HCT116 (cell line): ENCODE results near the gene AP2A1. TPM values are rescaled to one million over a fixed set of nuclear protein-coding genes. Genes with fewer than 3 reads are reported as not detected.

Experiments used
- ATAC-seq: fragments of 200-7000 bp; cut with Tn5 transposase; 2 replicates; pipeline ENCODE4 v1.9.1; 2020; ENCODE audit warnings: mild to moderate bottlenecking, moderate library complexity
- BruUV-seq: library from RNA; stranded (reverse); fragments of 400-500 nt; replicated peaks from 2 replicates; lab custom pipeline; 2021; lab: Mats Ljungman, UMichigan
- CTCF ChIA-PET: fragments of 300-600 bp; sonication (Branson Sonifier 250); formaldehyde crosslinking; loops from one replicate; lab custom pipeline; 2021; ENCODE audit warnings: antibody characterized with exemption; lab: Charles Lee
- POLR2A ChIA-PET: fragments of 300-600, 350-600 bp; sonication (Branson Sonifier 250); formaldehyde crosslinking; loops from one replicate; lab custom pipeline; 2021; ENCODE audit warnings: antibody characterized with exemption; lab: Charles Lee
- RAD21 ChIA-PET, 2 experiments: fragments of 300-600 bp; sonication (Branson Sonifier 250); formaldehyde crosslinking; loops; one replicate each; lab custom pipeline; 2023; ENCODE audit warnings: low total read pairs in 2 of 2; ENCODE audit not compliant: uncharacterized antibody in 2 of 2, unreplicated experiment in 2 of 2, low non-redundant PET in 1 of 2; lab: Charles Lee
- DNase-seq: peaks from one replicate; pipeline ENCODE4 v3.0.0-alpha.2; 2010; ENCODE audit warnings: low read depth, low spot score
- H2AFZ ChIP-seq: fragments of 200-600 bp; shearing (Covaris generic), sonication (generic); 2 replicates; pipeline ENCODE4 v1.6.1; 2017; ENCODE audit warnings: low read depth, mixed run types, mixed read lengths, antibody characterized with exemption, low read length; ENCODE audit not compliant: poor library complexity, severe bottlenecking
- H3K27ac ChIP-seq: 2 replicates; pipeline ENCODE4 v1.5.1; 2012; ENCODE audit warnings: low read depth, low read length
- H3K27me3 ChIP-seq: fragments of 200-600 bp; sonication (generic); 2 replicates; pipeline ENCODE4 v1.6.1; 2016; ENCODE audit warnings: mixed run types, low read length, mixed read lengths; ENCODE audit not compliant: insufficient read depth
- H3K36me3 ChIP-seq, 2 experiments: fragments of 200-500 bp in 1 of 2; fragments of 200-600 bp in 1 of 2; sonication (Bioruptor generic) in 1 of 2; sonication (generic) in 1 of 2; 2 replicates each; pipeline versions ENCODE4 v1.5.1 to v1.6.1; 2014 to 2016; ENCODE audit warnings: low read length in 2 of 2, inconsistent platforms in 1 of 2, mixed read lengths in 1 of 2, mixed run types in 1 of 2; ENCODE audit not compliant: insufficient read depth in 2 of 2, control insufficient read depth in 1 of 2
- H3K4me1 ChIP-seq, 2 experiments: fragments of 200-600 bp in 1 of 2; sonication (generic) in 1 of 2; 2 replicates each; pipeline versions ENCODE4 v1.5.1 to v1.6.1; 2012 to 2017; ENCODE audit warnings: low read length in 2 of 2, inconsistent platforms in 1 of 2, mild to moderate bottlenecking in 1 of 2, mixed read lengths in 1 of 2, mixed run types in 1 of 2, moderate library complexity in 1 of 2; ENCODE audit not compliant: insufficient read depth in 2 of 2, control insufficient read depth in 1 of 2
- H3K4me2 ChIP-seq: fragments of 200-600 bp; sonication (generic); 2 replicates; pipeline ENCODE4 v1.6.1; 2017; ENCODE audit warnings: mixed run types, low read length, mixed read lengths
- H3K4me3 ChIP-seq, 2 experiments: fragments of 200-600 bp in 1 of 2; sonication (generic) in 1 of 2; replicated peaks in 1 of 2; 2 replicates each; pipeline ENCODE4 v1.5.1; 2011 to 2016; ENCODE audit warnings: low read length in 2 of 2, control low read depth in 1 of 2, low read depth in 1 of 2, mild to moderate bottlenecking in 1 of 2, mixed read lengths in 1 of 2, mixed run types in 1 of 2
- H3K79me2 ChIP-seq: fragments of 200-600 bp; sonication (generic); 2 replicates; pipeline ENCODE4 v1.6.1; 2017; ENCODE audit warnings: mild to moderate bottlenecking, mixed run types, low read length, moderate library complexity, mixed read lengths; ENCODE audit not compliant: insufficient read depth
- H3K9ac ChIP-seq: fragments of 200-600 bp; sonication (generic); 2 replicates; pipeline ENCODE4 v1.6.1; 2016; ENCODE audit warnings: low read length, mixed read lengths
- H3K9me2 ChIP-seq: fragments of 200-600 bp; sonication (generic), shearing (Covaris generic); 2 replicates; pipeline ENCODE4 v1.6.1; 2017; ENCODE audit warnings: mixed run types, mild to moderate bottlenecking, moderate library complexity; ENCODE audit not compliant: insufficient read depth
- H3K9me3 ChIP-seq, 2 experiments: fragments of 200-500 bp in 1 of 2; fragments of 200-600 bp in 1 of 2; sonication (Bioruptor generic) in 1 of 2; sonication (generic) in 1 of 2; 2 replicates each; pipeline ENCODE4 v1.6.1; 2014 to 2017; ENCODE audit warnings: low read length in 2 of 2, mixed read lengths in 2 of 2, inconsistent platforms in 1 of 2, low read depth in 1 of 2, mild to moderate bottlenecking in 1 of 2, mixed run types in 1 of 2, moderate library complexity in 1 of 2; ENCODE audit not compliant: control insufficient read depth in 1 of 2, insufficient read depth in 1 of 2
- H4K20me1 ChIP-seq: fragments of 200-600 bp; sonication (generic), shearing (Covaris generic); 2 replicates; pipeline ENCODE4 v1.6.1; 2017; ENCODE audit warnings: mixed run types, mild to moderate bottlenecking, moderate library complexity; ENCODE audit not compliant: insufficient read depth
- CTCF ChIP-seq, 3 experiments: fragments of 200-600 bp in 1 of 3; sonication (generic) in 1 of 3; IDR thresholded peaks in 2 of 3; conservative IDR thresholded peaks in 1 of 3; 2 replicates each; pipeline ENCODE4 v1.5.1; 2012 to 2017; ENCODE audit warnings: low read depth in 2 of 3, low read length in 2 of 3, antibody characterized with exemption in 1 of 3, borderline replicate concordance in 1 of 3, control low read depth in 1 of 3, mild to moderate bottlenecking in 1 of 3, mixed read lengths in 1 of 3, mixed run types in 1 of 3, moderate library complexity in 1 of 3; ENCODE audit not compliant: insufficient read depth in 1 of 3
- EGR1 ChIP-seq: IDR thresholded peaks from 2 replicates; pipeline ENCODE4 v1.6.1; 2012; ENCODE audit warnings: low read depth
- EZH2 ChIP-seq: fragments of 200-600 bp; sonication (generic); IDR thresholded peaks from 2 replicates; pipeline ENCODE4 v1.6.1; 2017; ENCODE audit warnings: antibody characterized with exemption, mixed run types
- EZH2phosphoT487 ChIP-seq: fragments of 200-600 bp; IDR thresholded peaks from 2 replicates; pipeline ENCODE4 v1.6.1; 2018; ENCODE audit warnings: antibody characterized with exemption, borderline replicate concordance
- POLR2A ChIP-seq: IDR thresholded peaks from 2 replicates; pipeline ENCODE4 v1.7.0; 2011; ENCODE audit warnings: borderline replicate concordance; ENCODE audit not compliant: insufficient read depth, insufficient read length; ENCODE audit errors: extremely low read depth
- RAD21 ChIP-seq: IDR thresholded peaks from 2 replicates; pipeline ENCODE4 v1.6.1; 2012; ENCODE audit warnings: low read depth, mild to moderate bottlenecking
- REST ChIP-seq: IDR thresholded peaks from 2 replicates; pipeline ENCODE4 v1.6.1; 2012; ENCODE audit warnings: low read depth
- TCF7L2 ChIP-seq: IDR thresholded peaks from 2 replicates; pipeline ENCODE4 v1.7.0; 2011; ENCODE audit warnings: borderline replicate concordance, inconsistent platforms; ENCODE audit not compliant: insufficient read depth, insufficient read length; ENCODE audit errors: extremely low read depth
- ZBTB33 ChIP-seq: IDR thresholded peaks from 2 replicates; pipeline ENCODE4 v1.6.1; 2011; ENCODE audit warnings: mild to moderate bottlenecking, low read length, moderate library complexity; ENCODE audit not compliant: insufficient replicate concordance; ENCODE audit errors: extremely low read depth
- ZNF274 ChIP-seq: fragments of 200-500 bp; sonication (Bioruptor generic); IDR thresholded peaks from 2 replicates; pipeline ENCODE4 v1.6.1; 2014; ENCODE audit warnings: mild to moderate bottlenecking, low read depth, low read length, inconsistent platforms
- intact Hi-C: fragments of 100-400 bp; cut with micrococcal nuclease; formaldehyde crosslinking; loops from 2 replicates; pipeline ENCODE4 v1.10.0; 2022
- total RNA-seq: library from RNA; stranded (reverse); gene quantifications from one replicate; pipeline ENCODE4 v1.2.1, GENCODE V29; 2021; ENCODE audit not compliant: unreplicated experiment

The AP2A1 gene
- total RNA-seq, 1 experiment from 2014 or later = 102 TPM

GRCh38 chr19:49816590-49816989, 49.8 kb downstream of the AP2A1 start:
- Histone ChIP-seq H3K79me2 (peaks cover 31% of the 10 kb centered on the region), H3K9me2 (no peaks in the 10 kb centered on the region), H4K20me1 (no peaks in the 10 kb centered on the region), H3K27ac (peak overlapping the region; percentile 83; the same call in 1 of the 2 replicates), H3K4me2 (peak overlapping the region; percentile 85; the same call in 1 of the 2 replicates), H3K9ac (no peak overlapping the region), H3K27me3 (no peaks in the 10 kb centered on the region), H3K4me1 (peaks cover 20 to 37% of the 10 kb centered on the region in 2 experiments), H3K9me3 (no peaks in the 10 kb centered on the region), H3K36me3 (0 out of 4 replicates have a peak, but pooled peaks cover 0 to 7% of the 10 kb centered on the region in 2 experiments), H3K4me3 (no peak overlapping the region), H2AFZ (peak overlapping the region; percentile 75)
- ChIA-PET CTCF (no interaction called here), POLR2A (no interaction called here), RAD21 (no interaction called here)
- intact Hi-C loops = no loop called here
- no peak for DNase-seq
- ATAC-seq = no peak
- BruUV-seq = no TSS peak
- TF ChIP-seq ZBTB33 = no peak
- TF ChIP-seq POLR2A = no peak
- TF ChIP-seq EGR1 = no peak
- no peak for TF ChIP-seq TCF7L2
- TF ChIP-seq EZH2phosphoT487 = no peak
- no peak for TF ChIP-seq CTCF (IDR thresholded peaks at IDR 0.05 in 2 of 3, conservative IDR thresholded peaks at IDR 0.05 in 1 of 3; ENCODE audit: borderline replicate concordance in 1 of 3, insufficient read depth in 1 of 3, low read depth in 2 of 3, low read length in 2 of 3)
- no peak for TF ChIP-seq REST
- TF ChIP-seq EZH2 = no peak
- TF ChIP-seq RAD21 = no peak
- no peak for TF ChIP-seq ZNF274
